Activated CD8-positive, alpha-beta T cell treated with anti-CD3 and anti-CD28 coated beads, Interleukin-2, amount 10 ng/mL, durations not matched to agents 7 days and 5 days (primary cell): Measurements from ENCODE around the gene DYNLT2. TPM values are rescaled to one million over a fixed set of nuclear protein-coding genes. Genes with fewer than 3 reads are reported as not detected.

ENCODE experiments used
- ATAC-seq: fragments of 150-1000 bp; cut with Tn5 transposase; one replicate; pipeline ENCODE4 v1.10.0; 2021; ENCODE audit warnings: moderate library complexity
- CTCF ChIA-PET: fragments of 350-600 bp; sonication (Branson Sonifier 250); formaldehyde crosslinking; loops from one replicate; lab custom pipeline; 2021; ENCODE audit warnings: antibody characterized with exemption; lab: Charles Lee
- POLR2A ChIA-PET: fragments of 350-600 bp; sonication (Branson Sonifier 250); formaldehyde crosslinking; loops from one replicate; lab custom pipeline; 2021; ENCODE audit warnings: antibody characterized with exemption; lab: Charles Lee
- DNase-seq: peaks from one replicate; pipeline ENCODE4 v3.0.0-alpha.2; 2020
- H3K27ac Mint-ChIP-seq: one replicate; pipeline ENCODE4 v1.8.0; 2021; ENCODE audit warnings: mild to moderate bottlenecking, mixed read lengths
- H3K27me3 Mint-ChIP-seq: one replicate; pipeline ENCODE4 v1.8.0; 2021; ENCODE audit warnings: low read depth, mixed read lengths
- H3K36me3 Mint-ChIP-seq: one replicate; pipeline ENCODE4 v1.8.0; 2021; ENCODE audit warnings: low read depth, mixed read lengths
- H3K4me1 Mint-ChIP-seq: one replicate; pipeline ENCODE4 v1.8.0; 2021; ENCODE audit warnings: low read depth, mixed read lengths
- H3K4me3 Mint-ChIP-seq: one replicate; pipeline ENCODE4 v1.8.0; 2021; ENCODE audit warnings: mild to moderate bottlenecking, mixed read lengths
- H3K9me3 Mint-ChIP-seq: one replicate; pipeline ENCODE4 v1.8.0; 2022; ENCODE audit warnings: mixed read lengths; ENCODE audit not compliant: insufficient read depth
- total RNA-seq, 2 experiments: library from RNA; stranded (reverse); gene quantifications; one replicate each; pipeline ENCODE4 v1.2.3, GENCODE V29; 2021

DYNLT2 gene, protein sequence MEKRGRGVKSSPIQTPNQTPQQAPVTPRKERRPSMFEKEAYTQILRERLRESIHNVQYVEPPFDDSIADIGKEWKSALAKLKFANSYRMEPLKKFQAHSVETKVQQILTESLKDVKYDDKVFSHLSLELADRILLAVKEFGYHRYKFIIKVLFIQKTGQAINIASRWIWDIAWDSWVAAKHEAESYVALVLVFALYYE
- total RNA-seq, result 1 to 10 TPM; 2.1 to 2.6 TPM

DNA sequence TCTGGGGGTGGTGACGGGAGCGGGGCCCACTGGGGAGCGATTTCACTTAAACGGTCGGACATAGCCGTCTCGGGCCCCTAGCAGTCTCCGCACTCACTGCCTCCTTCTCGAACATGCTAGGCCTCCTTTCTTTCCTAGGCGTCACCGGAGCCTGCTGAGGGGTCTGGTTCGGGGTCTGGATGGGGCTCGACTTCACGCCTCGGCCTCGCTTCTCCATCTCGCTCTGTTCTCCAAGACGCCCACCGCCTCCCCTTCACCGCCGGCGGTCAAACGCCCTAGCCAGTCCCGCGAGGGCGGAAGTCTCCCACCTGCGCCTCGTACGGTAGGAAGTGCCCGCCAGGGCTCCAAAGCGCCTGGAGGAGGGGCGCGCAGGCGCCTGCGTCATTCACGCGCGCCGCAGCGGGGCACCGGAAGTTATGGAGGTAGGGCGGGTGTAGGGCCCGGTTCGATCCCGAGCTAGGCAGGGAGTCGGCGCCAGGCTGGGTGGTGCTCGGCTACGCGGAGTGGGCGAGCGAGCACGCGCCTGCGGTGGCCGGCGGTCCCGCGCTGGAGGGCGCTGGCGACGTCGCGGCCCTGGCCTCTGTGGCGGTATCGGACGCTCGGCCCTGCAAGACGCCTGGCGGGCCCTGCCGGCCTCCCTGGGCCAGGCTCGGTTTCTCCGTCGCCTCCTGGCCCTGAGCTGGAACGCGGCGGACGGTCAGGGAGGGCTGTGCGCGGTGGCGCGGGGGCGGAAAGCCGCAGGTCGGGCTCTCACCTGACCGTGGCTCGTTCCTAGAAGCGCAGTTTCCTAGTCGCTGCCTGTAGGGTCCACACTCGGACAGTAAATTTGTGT, at the start of gene DYNLT2, which contains the start of gene ERMARD:
Gene DYNLT2 (minus strand): TSS at position 331 of the 832 bp plus-strand sequence. CDS start 114 bp downstream, at position 217.
Gene ERMARD (plus strand): TSS at position 381 of the 832 bp plus-strand sequence. CDS start 36 bp downstream, at position 417.
- DNase-seq (peak; percentile 95), ATAC-seq (peak; percentile 98)
- POLR2A ChIA-PET, result interaction anchor here (0.6 to 3.2 kb wide), 15 partner anchors 8 to 832 kb away, joined by 3 to 39 read pairs (median 3); partner anchors contain the start of genes C6orf120, PDCD2, PSMB1 and TBP
- H3K4me1 Mint-ChIP-seq, result peaks cover 26% of the 10 kb centered on the region
- H3K9me3 Mint-ChIP-seq, result peaks cover 5% of the 10 kb centered on the region
- H3K27ac Mint-ChIP-seq, result peak within 1 kb of the TSS; percentile 100
- peaks cover 3% of the 10 kb centered on the region for H3K27me3 Mint-ChIP-seq
- CTCF ChIA-PET, result interaction anchor here (1.0 to 1.7 kb wide), 3 partner anchors 38 to 802 kb away, joined by 4 to 6 read pairs (median 5); partner anchors contain the start of genes C6orf120, PSMB1, TBP and WDR27
- peaks cover 29% of the 10 kb centered on the region for H3K36me3 Mint-ChIP-seq
- H3K4me3 Mint-ChIP-seq, result peak within 1 kb of the TSS; percentile 100

DNA sequence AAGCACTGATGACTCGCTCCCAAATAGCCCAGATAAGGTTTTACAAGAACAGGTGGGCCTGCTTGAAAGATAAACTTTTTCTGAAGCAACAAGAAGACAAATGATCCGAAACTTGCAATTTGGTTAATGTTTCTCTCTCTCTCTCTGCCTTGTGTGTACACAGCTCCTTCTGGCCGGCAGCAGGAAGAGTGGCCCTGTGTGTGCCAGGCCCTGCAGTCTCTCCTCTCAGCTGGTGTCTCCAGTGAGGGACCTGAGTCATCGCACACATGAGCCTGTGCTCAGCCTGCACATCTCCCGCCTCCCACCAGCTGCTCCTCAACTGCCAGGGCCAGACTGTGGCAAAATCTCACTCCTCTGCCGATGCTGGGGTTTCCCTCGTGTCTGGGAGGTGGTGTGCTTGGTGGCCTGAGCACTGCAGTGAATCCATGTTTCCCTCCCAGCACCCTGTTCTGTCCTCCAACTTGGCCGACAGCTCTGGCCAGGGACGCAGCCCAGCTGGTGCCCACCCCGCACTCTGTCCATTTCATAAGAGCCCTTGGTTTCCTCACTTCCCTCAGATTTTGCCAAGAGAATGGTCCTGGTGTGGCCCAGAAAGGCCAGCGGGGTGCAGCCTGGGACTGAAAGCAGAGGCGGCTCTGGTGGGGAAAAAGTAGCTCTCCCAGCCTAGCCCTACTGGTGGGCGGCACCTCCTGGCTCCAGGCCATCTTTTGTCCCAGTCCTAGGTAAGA, 49.5 kb upstream of the DYNLT2 start:
- H3K4me1 Mint-ChIP-seq, result peaks cover 31% of the 10 kb centered on the region
- ATAC-seq (no peak), DNase-seq (no peak)
- no peaks in the 10 kb centered on the region for H3K36me3 Mint-ChIP-seq
- H3K9me3 Mint-ChIP-seq, result no peaks in the 10 kb centered on the region
- ChIA-PET POLR2A (no interaction called here), CTCF (interaction anchor here (8.2 kb wide), 1 partner anchor 11 kb away, joined by 98 read pairs; no protein-coding TSS in a partner anchor)
- peaks cover 66% of the 10 kb centered on the region for H3K27me3 Mint-ChIP-seq
- H3K4me3 Mint-ChIP-seq, result no peak overlapping the region
- H3K27ac Mint-ChIP-seq, result no peak overlapping the region

DNA sequence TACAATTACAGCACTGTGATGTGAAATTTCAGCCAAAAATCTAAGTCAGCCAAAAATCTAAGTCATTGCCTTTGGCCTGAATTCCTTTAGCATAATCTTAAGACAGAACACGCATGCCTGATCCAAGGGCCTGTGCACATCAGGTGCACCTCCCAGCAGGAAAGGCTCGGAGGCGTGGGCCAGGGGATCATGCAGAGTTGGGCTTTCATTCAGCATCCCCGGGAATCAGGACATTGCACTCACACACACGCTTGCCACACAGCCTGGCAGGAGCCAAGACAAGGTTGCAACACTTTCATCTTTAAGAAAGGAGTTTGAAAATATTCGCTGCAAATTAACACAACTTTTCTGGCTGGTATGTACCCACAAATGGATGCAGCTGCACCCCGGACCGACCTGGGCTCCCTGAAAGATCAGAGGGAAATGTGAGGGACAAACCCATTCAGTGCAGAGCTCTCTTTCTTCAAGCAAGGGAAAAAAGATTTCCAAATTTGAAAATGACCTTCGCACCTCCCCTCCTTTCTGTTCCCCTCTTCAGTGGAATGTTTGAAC, 48.8 kb upstream of the DYNLT2 start:
- no peak overlapping the region for H3K4me3 Mint-ChIP-seq
- no peaks in the 10 kb centered on the region for H3K36me3 Mint-ChIP-seq
- DNase-seq (peak; percentile 4), ATAC-seq (no peak)
- H3K4me1 Mint-ChIP-seq, result peaks cover 25% of the 10 kb centered on the region
- ChIA-PET CTCF (interaction anchor here (8.2 kb wide), 1 partner anchor 11 kb away, joined by 98 read pairs; no protein-coding TSS in a partner anchor), POLR2A (no interaction called here)
- peaks cover 65% of the 10 kb centered on the region for H3K27me3 Mint-ChIP-seq
- no peak overlapping the region for H3K27ac Mint-ChIP-seq
- no peaks in the 10 kb centered on the region for H3K9me3 Mint-ChIP-seq

DNA sequence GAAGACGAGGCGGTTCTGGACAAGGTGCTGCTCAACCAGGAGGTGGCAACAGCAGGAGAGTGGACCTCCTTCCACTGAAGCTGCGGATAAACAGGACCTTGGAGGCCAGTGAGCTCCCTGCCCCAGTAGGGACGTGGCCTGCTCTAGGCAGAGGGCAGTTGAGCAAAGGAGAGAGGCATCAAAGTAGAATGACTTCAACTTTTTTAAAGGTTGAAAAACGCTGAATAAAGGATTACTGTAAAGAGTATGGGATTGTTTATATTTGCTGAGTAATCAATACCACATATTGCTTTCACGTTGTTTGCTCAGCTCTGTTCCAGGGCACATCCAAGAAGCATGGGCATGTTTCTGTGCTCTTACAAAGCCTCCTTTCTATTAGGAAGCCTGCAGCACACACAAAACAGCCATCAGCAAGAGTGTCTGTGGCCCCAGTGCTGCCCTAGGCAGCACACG, 48.1 kb upstream of the DYNLT2 start:
- Mint-ChIP-seq H3K27me3 (peaks cover 65% of the 10 kb centered on the region), H3K4me3 (no peak overlapping the region), H3K36me3 (no peaks in the 10 kb centered on the region), H3K4me1 (peaks cover 18% of the 10 kb centered on the region), H3K27ac (no peak overlapping the region), H3K9me3 (no peaks in the 10 kb centered on the region)
- ChIA-PET CTCF (no interaction called here), POLR2A (no interaction called here)
- ATAC-seq (no peak), DNase-seq (no peak)

DNA sequence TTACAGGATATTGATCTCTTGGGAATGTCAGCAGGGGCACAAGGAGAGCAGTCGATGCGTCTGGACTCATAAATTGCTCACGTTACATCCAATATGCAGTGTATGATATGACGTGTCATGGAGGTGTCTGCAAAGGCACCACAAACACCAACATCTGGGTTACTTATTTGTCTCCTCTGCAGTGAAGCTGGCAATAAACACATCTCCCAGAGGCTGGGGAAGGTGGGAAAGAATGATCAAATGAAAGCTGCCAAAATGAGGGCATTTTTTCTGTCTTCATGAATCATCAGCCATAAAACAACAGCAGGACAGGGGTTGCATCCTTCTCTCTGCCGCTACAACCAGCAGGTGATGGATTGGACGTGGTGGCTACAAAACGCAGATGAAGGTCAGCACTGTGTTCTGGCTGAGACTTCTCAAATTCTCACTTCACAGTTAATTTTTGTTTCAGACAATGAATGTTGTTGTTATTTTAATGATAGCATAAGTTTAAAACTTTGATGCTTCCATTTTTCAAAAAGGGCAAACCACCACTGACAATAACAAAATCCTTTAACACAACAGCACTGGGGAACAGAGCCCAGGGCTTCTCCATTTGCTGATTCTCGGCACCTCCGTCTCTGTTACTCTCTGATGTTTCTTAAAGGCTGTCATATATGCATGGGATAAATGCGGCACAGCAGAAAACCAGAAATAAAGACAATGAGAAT, 47.5 kb upstream of the DYNLT2 start:
- no peak overlapping the region for H3K27ac Mint-ChIP-seq
- H3K27me3 Mint-ChIP-seq, result peaks cover 63% of the 10 kb centered on the region
- ChIA-PET CTCF (interaction anchor here (1.0 to 1.3 kb wide), 2 partner anchors 10 to 731 kb away, joined by 5 read pairs; no protein-coding TSS in a partner anchor), POLR2A (no interaction called here)
- H3K9me3 Mint-ChIP-seq, result no peaks in the 10 kb centered on the region
- DNase-seq (no peak), ATAC-seq (no peak)
- H3K4me3 Mint-ChIP-seq, result no peak overlapping the region
- no peaks in the 10 kb centered on the region for H3K36me3 Mint-ChIP-seq
- H3K4me1 Mint-ChIP-seq, result peaks cover 12% of the 10 kb centered on the region

DNA sequence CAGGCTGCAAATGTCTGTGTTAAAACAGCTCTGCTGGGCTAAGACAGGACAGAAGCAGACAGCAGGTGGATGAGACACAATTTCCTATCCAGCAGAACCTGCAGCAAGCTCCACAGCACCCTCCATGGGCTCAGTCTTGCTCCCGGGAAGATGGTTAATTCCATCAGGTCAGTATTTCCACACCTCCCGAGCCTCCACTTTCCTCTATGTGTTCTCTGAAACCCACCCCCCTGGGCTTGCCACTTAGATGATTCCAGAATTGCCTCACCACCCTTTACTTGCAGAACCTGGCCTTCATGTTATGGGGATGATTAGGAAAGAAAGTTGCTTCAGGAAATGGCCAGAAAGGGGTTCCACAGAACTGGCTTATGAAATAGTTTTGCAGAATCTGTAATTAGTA, 43.8 kb upstream of the DYNLT2 start:
- DNase-seq, result peak; percentile 9
- Mint-ChIP-seq H3K4me1 (peaks cover 7% of the 10 kb centered on the region), H3K27ac (no peak overlapping the region), H3K9me3 (no peaks in the 10 kb centered on the region), H3K4me3 (no peak overlapping the region), H3K27me3 (peaks cover 82% of the 10 kb centered on the region), H3K36me3 (no peaks in the 10 kb centered on the region)
- ChIA-PET POLR2A (no interaction called here), CTCF (interaction anchor here (0.9 to 1.4 kb wide), 2 partner anchors 8 to 37 kb away, joined by 3 to 4 read pairs; no protein-coding TSS in a partner anchor)
- no peak for ATAC-seq

DNA sequence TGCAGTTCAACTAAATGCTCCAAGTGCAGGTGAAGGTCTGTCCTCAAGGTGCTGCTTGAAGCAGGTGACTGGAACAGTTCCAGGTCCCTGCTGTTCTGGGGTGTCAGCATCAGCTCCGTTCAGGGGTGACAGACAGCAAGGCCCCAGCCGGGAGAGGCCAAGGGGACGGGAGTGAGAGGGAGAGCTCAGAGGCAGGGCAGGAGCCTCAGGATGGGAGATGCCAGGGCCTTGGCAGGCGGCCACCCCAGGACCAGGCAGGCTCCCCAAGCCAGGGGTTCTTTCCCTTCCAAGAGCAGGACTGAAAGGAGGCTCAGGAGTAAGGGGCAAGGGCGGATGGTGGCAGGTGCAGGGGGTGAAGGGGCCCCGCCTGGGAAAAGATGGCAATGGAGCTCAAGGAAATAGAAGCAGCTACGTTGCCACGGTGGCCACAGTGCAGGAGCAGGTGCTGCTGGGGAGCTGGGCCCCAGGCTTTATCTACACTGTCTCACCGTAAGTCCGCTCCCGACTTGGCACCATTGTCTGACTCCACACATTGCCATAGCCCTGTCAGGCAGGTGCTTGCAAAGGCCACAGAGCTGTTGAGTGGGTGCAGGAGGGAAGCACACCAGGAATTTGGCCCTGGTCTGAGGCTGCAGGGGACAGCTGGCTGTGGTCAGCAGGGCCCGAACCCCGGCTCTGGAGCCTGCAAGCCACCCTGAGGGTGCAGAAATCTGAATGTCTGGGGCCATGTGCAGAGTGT, 43.1 kb upstream of the DYNLT2 start:
- Mint-ChIP-seq H3K4me1 (peaks cover 14% of the 10 kb centered on the region), H3K36me3 (no peaks in the 10 kb centered on the region), H3K27ac (no peak overlapping the region), H3K4me3 (no peak overlapping the region), H3K27me3 (peaks cover 79% of the 10 kb centered on the region), H3K9me3 (no peaks in the 10 kb centered on the region)
- ChIA-PET CTCF (interaction anchor here (1.4 to 2.4 kb wide), 3 partner anchors 9 to 37 kb away, joined by 3 to 11 read pairs (median 4); no protein-coding TSS in a partner anchor), POLR2A (no interaction called here)
- peak; percentile 16 for DNase-seq
- no peak for ATAC-seq

DNA sequence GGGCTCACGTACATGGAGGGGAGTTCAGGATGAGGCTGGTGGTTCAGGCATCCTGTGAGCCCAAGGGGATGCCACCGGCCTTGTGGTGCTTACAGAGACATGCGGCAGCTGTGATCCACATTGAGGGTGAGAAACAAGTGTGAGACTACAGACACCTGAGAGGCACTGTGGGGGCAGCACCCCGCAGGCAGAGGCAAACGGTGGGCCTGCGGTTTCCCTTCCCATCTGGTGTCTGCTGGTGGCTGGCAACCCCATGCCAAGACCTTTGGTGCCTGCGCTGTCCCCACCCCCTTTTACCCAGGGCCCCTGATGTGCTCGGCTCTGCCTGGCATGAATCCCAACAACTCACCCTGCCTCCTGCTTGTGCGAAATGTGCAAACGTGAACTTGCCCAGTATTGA, 42.0 kb upstream of the DYNLT2 start:
- ChIA-PET CTCF (interaction anchor here (0.7 to 2.4 kb wide), 4 partner anchors 10 to 723 kb away, joined by 3 to 11 read pairs (median 5); no protein-coding TSS in a partner anchor), POLR2A (no interaction called here)
- peaks cover 77% of the 10 kb centered on the region for H3K27me3 Mint-ChIP-seq
- H3K27ac Mint-ChIP-seq, result no peak overlapping the region
- DNase-seq, result no peak
- no peaks in the 10 kb centered on the region for H3K9me3 Mint-ChIP-seq
- no peak for ATAC-seq
- peaks cover 14% of the 10 kb centered on the region for H3K4me1 Mint-ChIP-seq
- no peak overlapping the region for H3K4me3 Mint-ChIP-seq
- no peaks in the 10 kb centered on the region for H3K36me3 Mint-ChIP-seq

DNA sequence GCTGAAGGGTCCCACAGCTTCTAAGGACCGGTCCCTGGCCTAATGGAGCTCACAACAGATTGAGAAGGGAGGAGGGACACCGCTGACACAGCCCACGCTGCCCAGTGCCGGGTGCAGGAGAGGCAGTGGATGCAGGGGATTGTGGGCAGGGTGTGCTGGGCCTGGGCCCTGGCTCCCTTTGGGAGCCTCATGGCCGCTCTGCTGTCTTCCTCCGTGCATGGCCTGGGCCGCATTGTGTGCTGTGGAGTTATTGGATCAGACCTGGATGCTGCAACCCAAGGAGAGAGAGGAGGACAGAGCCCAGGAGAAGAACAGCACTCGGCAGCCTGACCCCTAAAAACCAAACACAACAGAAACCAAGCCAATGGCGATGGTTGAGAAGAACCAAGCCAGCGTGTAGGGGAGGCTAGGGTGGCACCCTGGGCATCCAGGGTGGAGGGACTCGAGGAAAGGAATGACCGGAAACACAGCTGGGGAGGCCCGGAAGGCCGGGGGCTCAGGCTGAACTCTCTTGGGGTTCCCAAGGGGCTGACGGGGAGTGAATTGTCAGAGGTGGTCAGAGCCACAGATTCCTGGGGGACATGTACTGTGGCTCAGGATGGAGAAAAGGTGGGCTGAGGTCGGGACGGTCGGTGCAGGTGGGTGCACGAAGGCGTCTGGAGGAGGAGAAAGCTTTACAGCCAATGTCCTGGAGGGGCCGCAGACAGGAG, 41.1 kb upstream of the DYNLT2 start:
- no peaks in the 10 kb centered on the region for H3K9me3 Mint-ChIP-seq
- no peak overlapping the region for H3K27ac Mint-ChIP-seq
- no peaks in the 10 kb centered on the region for H3K36me3 Mint-ChIP-seq
- peak; percentile 9 for DNase-seq
- POLR2A ChIA-PET, result no interaction called here
- H3K4me1 Mint-ChIP-seq, result peaks cover 14% of the 10 kb centered on the region
- peaks cover 71% of the 10 kb centered on the region for H3K27me3 Mint-ChIP-seq
- no peak overlapping the region for H3K4me3 Mint-ChIP-seq
- CTCF ChIA-PET, result interaction anchor here (0.7 to 2.4 kb wide), 3 partner anchors 11 to 724 kb away, joined by 4 to 11 read pairs (median 6); no protein-coding TSS in a partner anchor
- ATAC-seq, result no peak
